Panc1 (cell line): ENCODE data around the gene HLA-A.

Source experiments
- CTCF ChIP-seq: fragments of 450-650 bp; IDR thresholded peaks from 2 replicates; pipeline ENCODE4 v1.5.1; 2017; ENCODE audit warnings: mild to moderate bottlenecking
- POLR2AphosphoS5 ChIP-seq: IDR thresholded peaks from 2 replicates; pipeline ENCODE4 v1.6.1; 2012; ENCODE audit warnings: mild to moderate bottlenecking, low read depth, low read length, moderate library complexity
- REST ChIP-seq, 2 experiments: IDR thresholded peaks; 2 replicates each; pipeline ENCODE4 v1.6.1; 2011 to 2012; ENCODE audit warnings: low read depth in 2 of 2, control low read depth in 1 of 2, low read length in 1 of 2, mild to moderate bottlenecking in 1 of 2, moderate library complexity in 1 of 2; ENCODE audit not compliant: insufficient read depth in 1 of 2

GRCh38 chr6:29927275-29927569, 15.1 kb upstream of the HLA-A start:
- TF ChIP-seq REST (IDR thresholded peaks at IDR 0.05; ENCODE audit: insufficient read depth in 1 of 2, low read depth in 2 of 2, low read length in 1 of 2), result no peak
- TF ChIP-seq CTCF, result no peak
- TF ChIP-seq POLR2AphosphoS5, result no peak
